Adipose tissue (tissue), 3 donors: Measurements from ENCODE around the gene MC3R. TPM values are rescaled to one million over a fixed set of nuclear protein-coding genes. Genes with fewer than 3 reads are reported as not detected.
"Not testable (repeated sequence)": the region's sequence is repeated elsewhere in the genome, so short reads cannot be mapped to it uniquely, and the experiment has no call there.

Experiments
- H3K27ac ChIP-seq: one replicate; pipeline ENCODE4 v1.5.1; 2013; ENCODE audit warnings: low read depth, low read length
- WGBS, 3 donors: extraction: QIAGEN DNeasy Blood & Tissue Kit; methylation state at CpG; one replicate each; pipeline ENCODE4 v1.1.7; 2013; 5-methylcytosine and 5-hydroxymethylcytosine counted together
- polyA plus RNA-seq, 3 donors: library from polyadenylated mRNA; stranded (reverse); fragments of 200-250 nt; gene quantifications; one replicate each; pipeline ENCODE4 v1.2.3, GENCODE V29; 2013
- donor health status: healthy with polysubstance abuse.
- donor health status: Bipolar disorder and iron deficiency.
- donor health status: healthy.

MC3R gene
- not detected for polyA plus RNA-seq

GRCh38 chr20:56247954-56248782 lies at the start of gene MC3R:
MC3R (plus strand) TSS chr20:56248732; CDS start chr20:56248844, 112 bp downstream.
- H3K27ac ChIP-seq: no peak within 1 kb of the TSS
- 15 to 23% (median 20%) methylated on average over 9 of the region's 9 CpGs for WGBS, 3 donors

- WGBS, 3 donors: 76 to 83% (median 78%) methylated on average over 3 of the region's 3 CpGs
- H3K27ac ChIP-seq: no peak overlapping the region
Observed at GRCh38 chr20:56200456-56200855, 48.1 kb upstream of the MC3R start.

DNA sequence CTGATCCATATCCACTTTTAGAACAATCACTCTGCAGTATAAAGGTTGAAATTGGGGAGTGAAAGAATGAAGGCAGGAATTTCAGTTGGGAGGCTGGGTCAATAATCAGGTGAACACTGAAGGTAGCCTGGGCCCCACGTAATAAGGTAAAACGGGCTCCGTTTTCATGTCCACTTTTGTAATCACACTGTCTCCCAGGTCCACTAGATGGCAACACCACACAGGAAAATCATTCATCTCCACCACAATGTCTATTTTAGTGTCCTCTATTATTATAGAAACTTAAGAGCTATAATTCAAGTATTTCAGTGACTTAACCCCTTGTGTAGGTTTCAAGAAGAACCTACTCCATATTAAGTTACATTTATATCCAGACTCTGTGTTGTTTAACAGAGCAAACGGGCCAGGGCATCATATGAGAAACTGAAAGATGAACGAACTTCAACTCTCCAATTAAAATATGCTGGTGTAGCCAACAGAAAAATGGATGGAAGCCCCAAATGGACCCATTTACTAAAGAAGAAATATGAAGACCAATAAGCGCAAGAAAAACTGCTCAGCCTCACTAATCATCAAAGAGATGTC lies 45.9 kb upstream of the MC3R start:
- no peak overlapping the region for H3K27ac ChIP-seq
- 37 to 48% (median 45%) methylated on average over 6 of the region's 6 CpGs for WGBS, 3 donors

GRCh38 chr20:56204206-56204605 lies 44.3 kb upstream of the MC3R start:
- no peak overlapping the region for H3K27ac ChIP-seq

GRCh38 chr20:56205346-56205745 lies 43.2 kb upstream of the MC3R start:
- 67 to 82% (median 74%) methylated on average over 3 of the region's 3 CpGs for WGBS, 3 donors
- no peak overlapping the region for H3K27ac ChIP-seq

More at GRCh38 chr20:56204206-56204605, 44.3 kb upstream of the MC3R start:
- 57 to 81% (median 79%) methylated on average over 3 of the region's 3 CpGs for WGBS, 3 donors

DNA sequence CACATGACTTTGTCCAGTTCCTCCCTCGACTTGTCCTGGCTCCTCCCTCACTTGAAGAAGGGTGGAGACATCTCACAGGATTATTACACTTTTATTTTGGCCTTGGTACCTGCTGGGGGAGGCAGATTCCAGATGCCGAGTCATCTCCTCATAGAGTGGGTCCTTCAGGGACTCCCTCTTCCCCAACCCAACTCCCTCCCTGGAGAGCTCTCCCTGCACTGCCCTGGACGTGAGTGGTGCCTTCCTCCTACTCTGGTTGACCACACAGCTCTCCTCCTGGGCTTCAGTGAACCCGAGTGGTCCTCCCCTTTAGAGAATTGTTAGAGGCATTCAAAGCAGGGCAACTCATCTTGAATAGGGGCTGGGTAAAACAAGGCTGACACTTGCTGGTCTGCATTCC lies 40.9 kb upstream of the MC3R start:
- 50 to 56% (median 51%) methylated on average over 4 of the region's 4 CpGs for WGBS, 3 donors
- no peak overlapping the region for H3K27ac ChIP-seq

DNA sequence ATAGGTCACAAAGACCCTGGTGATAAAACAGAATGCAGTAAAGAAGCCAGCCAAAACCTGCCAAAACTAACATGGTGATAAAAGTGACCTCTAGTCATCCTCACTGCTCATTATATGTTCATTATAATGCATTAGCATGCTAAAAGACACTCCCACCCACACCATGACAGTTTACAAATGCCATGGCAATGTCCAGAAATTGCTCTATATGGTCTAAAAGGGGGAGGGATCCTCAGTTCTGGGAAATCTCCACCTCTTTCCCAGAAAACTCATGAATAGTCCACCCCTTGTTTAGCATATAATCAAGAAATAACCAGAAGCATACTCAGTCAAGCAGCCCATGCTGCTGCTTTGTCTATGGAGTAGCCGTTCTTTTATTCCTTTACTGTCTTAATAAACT lies 40.4 kb upstream of the MC3R start:
- WGBS, 3 donors: 89 to 94% (median 90%) methylated on average over 1 of the region's 1 CpG
- no peak overlapping the region for H3K27ac ChIP-seq

GRCh38 chr20:56211051-56211450 lies 37.5 kb upstream of the MC3R start:
- WGBS, 3 donors: 75 to 85% (median 82%) methylated on average over 5 of the region's 5 CpGs
- no peak overlapping the region for H3K27ac ChIP-seq

DNA sequence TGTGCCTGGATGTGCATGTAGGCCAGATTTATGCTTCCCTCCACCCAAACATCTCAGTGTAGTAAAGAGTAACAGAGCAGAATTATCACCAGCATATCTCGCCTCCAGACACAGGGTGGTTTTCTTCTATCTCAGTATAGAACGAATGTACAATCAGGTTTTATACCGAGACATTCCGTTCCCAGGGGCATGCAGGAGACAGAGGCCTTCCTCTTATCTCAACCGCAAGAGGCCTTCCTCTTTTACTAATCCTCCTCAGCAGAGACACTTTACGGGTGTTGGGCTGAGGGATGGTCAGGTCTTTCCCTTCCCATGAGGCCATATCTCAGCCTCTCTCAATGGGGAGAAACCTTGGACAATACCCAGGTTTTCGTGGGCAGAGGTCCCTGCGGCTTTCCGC lies 36.4 kb upstream of the MC3R start:
- WGBS, 3 donors: 49 to 72% (median 59%) methylated on average over 9 of the region's 9 CpGs
- H3K27ac ChIP-seq: no peak overlapping the region

DNA sequence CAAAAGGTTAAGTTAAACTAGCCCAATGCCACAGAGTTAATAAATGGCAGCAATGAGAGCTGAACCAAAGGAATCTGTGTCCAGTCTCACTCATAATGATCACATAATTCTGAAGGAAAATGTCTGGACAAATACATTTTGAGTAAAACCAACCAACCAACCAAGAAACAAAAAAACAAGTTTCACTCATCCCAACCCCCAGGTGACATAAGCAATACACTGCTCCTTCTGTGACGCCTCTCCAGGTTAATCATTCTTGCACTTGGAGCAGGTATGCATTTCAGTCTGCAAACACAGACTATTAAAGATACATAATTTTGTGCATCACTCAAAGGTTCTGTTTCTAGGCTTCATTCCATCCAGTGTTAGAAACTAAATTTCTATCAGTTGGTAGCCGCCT lies 35.2 kb upstream of the MC3R start:
- 50 to 88% (median 87%) methylated on average over 2 of the region's 2 CpGs for WGBS, 3 donors

DNA sequence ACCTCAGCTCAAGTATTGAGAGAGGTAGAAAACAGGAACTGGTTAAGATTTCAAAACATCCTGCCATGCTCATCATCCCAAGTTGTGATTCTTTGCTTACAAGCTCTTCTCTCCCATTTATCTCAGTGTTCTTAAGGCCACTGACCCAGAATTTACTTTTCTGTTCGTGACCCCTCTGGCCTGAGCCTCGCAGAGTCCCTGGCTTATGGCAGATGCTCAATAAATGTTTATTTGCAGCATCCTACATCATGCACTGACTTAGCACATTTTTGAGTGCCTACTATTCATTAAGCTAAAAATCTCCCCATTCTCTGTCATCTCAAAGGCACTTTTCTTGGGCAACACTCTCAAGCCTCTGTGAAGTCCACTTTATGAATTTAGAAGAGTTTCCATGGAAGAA lies 33.4 kb upstream of the MC3R start:
- H3K27ac ChIP-seq: no peak overlapping the region
- WGBS, 3 donors: 16 to 26% (median 19%) methylated on average over 2 of the region's 2 CpGs

More for the DNA sequence above, 35.2 kb upstream of the MC3R start:
- H3K27ac ChIP-seq: no peak overlapping the region

DNA sequence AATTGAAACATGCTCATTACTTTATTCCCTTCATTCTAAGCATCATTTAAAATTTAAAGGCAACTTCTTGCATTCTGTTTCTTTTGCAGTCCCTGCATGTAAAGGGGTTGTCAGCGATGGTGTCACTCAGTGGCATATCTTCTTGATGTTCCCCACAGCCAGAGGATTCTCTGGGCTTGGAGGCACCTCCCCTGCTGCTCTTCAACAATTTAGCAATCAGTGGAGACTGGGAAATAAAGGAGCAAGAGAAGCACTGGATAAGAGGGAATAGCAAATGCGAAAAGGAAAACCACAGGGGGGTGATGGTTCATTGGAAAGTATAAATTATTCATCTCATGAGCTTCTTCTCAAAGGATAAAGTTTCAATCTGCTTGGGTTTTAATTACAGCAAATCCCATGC lies 30.7 kb upstream of the MC3R start:
- no peak overlapping the region for H3K27ac ChIP-seq

GRCh38 chr20:56221186-56221585 lies 27.3 kb upstream of the MC3R start:
- not testable (repeated sequence) for H3K27ac ChIP-seq
- WGBS, 3 donors: 74 to 80% (median 79%) methylated on average over 4 of the region's 4 CpGs

More for the DNA sequence above, 30.7 kb upstream of the MC3R start:
- WGBS, 3 donors: 39 to 67% (median 65%) methylated on average over 2 of the region's 2 CpGs

- WGBS, 3 donors: 18 to 90% (median 83%) methylated on average over 1 of the region's 1 CpG
Observed at GRCh38 chr20:56222201-56222600, 26.3 kb upstream of the MC3R start.

DNA sequence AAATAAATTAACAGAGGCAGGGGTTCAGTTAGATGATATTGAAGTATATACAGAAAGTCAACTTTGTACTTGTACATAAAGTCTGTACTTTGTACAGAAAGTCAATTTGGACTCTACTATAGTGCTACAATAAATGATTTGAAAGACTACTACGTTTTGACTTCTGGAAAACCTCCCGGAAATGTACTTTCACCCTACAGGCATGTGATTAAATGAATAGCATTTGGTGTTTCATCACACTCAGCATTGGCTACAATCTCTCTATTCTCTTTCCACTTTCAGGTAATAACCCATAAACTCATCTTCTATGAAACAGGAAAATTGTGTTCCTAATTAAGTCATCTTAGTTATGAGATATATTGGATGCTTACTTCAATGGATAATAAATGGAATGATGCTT lies 25.6 kb upstream of the MC3R start:
- WGBS, 3 donors: 56 to 66% (median 66%) methylated on average over 2 of the region's 2 CpGs
- no peak overlapping the region for H3K27ac ChIP-seq

More at GRCh38 chr20:56222201-56222600, 26.3 kb upstream of the MC3R start:
- H3K27ac ChIP-seq: no peak overlapping the region

GRCh38 chr20:56223352-56223751 lies 25.2 kb upstream of the MC3R start:
- WGBS, 3 donors: 65 to 76% (median 75%) methylated on average over 7 of the region's 7 CpGs
- no peak overlapping the region for H3K27ac ChIP-seq

DNA sequence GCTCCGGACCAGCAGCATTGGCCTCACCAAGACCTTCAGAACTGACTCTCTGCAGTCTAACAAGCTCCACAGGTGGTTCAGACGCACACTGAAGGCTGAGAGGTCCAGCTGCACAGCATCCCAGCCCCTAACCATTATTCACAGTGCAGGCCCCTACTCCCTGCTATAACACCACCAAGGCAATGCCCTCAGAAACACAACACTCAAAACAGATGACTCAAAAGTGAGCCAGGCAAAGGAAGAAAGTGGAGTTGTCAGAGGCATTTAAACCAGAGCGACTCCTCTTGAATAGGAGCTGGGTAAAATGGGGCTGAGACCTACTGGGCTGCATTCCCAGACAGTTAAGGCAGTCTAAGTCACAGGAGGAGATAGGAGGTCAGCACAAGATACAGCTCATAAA lies 20.5 kb upstream of the MC3R start:
- WGBS, 3 donors: 76 to 88% (median 87%) methylated on average over 3 of the region's 3 CpGs
- no peak overlapping the region for H3K27ac ChIP-seq

DNA sequence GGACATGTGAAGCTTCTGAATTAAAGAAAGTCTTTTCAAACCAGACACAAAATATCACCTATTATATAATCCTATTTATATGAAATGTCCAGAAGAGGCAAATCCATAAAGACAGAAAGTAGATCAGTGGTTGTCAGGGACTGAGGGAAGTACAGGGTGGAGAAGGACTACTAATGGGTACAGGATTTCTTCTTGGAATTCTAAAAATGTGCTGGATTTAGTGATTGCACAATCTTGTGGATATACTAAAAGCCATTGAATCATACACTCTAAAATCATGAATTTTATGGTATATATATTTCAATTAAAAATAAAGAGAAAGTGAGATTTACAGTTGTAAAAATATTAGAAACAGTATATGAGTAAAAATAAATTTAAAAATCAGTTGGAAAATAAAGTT lies 18.7 kb upstream of the MC3R start:
- no peak overlapping the region for H3K27ac ChIP-seq

- WGBS, 3 donors: 69 to 90% (median 85%) methylated on average over 3 of the region's 3 CpGs
Observed at GRCh38 chr20:56234110-56234509, 14.4 kb upstream of the MC3R start.

DNA sequence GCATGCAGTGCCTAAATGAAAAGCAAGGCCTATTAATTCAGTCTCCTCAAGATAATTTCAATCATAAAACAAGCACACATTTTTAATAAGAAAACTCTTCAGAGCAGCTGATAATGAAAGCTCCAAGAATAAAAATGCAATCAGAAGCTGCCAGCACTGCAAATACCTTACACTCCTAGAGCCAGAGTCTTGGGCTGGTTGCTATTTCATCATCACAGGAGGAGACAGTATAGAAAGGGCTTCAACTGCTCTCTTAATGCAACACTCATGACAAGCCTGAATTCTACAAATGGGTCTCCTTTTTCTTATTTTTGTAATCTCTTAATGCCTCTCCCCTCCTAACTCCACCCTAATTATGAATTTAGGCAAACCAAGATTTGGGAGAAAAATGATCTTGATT lies 11.2 kb upstream of the MC3R start:
- H3K27ac ChIP-seq: no peak overlapping the region

More at GRCh38 chr20:56234110-56234509, 14.4 kb upstream of the MC3R start:
- no peak overlapping the region for H3K27ac ChIP-seq
